ENCODE data around the gene TRIM46.
"Not testable (repeated sequence)": the region's sequence is repeated elsewhere in the genome, so short reads cannot be mapped to it uniquely, and the experiment has no call there.

TRIM46 gene

DNA sequence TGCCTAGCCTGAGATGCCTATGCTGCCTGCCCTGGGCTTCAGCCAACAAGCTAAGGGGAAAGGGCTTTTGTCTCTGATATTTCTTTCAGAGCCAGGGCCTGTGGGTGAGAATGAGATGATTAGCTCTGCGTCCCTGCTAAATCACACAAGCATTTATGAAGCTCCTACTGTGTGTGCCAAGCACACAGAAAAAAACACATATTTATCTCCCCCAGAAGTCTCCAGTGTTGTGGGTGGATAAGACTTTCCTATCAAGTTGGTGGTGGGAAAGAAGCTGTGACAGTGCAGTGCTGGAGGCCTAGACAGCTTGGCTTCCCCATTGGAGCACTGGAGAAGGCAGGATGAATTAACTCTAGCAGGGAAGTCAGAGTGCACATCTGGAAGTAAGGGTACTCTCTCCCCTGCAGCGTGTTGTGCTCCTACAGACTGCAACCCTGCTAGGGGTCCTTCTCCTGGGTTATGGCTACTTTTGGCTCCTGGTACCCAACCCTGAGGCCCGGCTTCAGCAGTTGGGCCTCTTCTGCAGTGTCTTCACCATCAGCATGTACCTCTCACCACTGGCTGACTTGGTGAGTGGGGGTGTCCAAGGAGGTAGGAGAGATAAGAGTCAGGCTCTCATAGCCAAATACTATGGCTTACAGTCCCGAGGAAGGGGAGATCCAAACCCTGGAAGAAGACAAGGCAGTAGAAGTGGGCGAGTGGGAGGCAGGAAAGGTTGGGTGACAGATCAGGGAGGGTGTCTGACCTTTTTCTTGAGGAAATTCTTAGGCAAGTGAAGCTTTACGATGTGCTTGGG is 36.3 kb upstream of the TRIM46 start:
- DNase-seq, result no peak

DNA sequence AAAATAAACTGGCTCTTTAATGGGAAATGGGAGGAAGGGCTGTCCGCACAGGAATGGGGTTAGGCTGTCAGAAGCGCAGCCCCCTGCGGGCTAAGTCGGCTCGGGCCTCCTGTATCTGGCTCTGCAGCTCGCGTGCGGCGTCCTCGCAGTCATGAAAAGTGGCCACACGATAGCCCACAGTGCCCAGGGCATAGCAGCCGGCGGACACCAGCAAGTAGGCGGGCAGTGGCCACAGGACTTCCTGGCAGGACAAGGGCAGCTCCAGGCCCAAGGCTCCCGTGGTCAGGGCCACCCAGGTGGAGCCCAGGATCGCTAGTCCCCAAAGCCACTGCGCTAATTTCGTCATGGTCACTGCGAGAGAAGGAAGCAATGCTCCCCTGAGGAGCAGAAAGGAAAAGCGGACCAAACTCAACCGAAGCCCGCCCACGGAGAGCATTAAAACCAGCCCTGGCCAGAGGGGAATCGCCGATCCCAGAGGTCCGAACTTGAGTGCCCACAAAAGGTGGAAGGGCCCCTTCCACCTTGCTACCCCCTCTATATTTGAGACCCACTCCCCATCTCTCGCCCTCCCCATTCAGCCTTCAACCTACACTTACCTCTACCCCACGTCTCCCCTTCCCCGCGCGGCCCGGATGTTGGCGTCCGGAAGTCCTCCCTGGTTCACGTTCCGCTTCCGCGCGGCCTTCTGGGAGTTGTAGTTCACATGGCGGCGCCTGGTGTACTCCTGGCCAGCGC is 33.6 kb upstream of the TRIM46 start, which contains the start of gene DPM3:
TSS of gene DPM3 (minus strand) at position 637 of the 735 bp plus-strand sequence. CDS start at position 346, 291 bp downstream.
- peak; percentile 73 for DNase-seq

DNA sequence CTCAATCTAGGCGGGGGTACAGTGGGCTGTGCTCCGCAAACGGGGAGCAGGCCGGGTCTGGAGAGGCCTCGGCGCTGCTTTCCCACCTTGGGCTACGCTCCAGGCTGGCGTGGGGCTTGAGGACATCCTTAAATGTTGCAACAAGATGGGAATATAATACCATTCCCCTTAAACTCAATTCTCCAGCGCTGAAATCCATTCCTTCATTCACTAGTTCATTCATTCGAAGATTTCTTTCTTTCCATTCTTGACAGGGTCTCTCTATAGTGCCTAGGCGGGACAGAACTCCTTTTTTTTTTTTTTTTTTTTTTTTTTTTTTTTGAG is 33.1 kb upstream of the TRIM46 start:
- no peak for DNase-seq

DNA sequence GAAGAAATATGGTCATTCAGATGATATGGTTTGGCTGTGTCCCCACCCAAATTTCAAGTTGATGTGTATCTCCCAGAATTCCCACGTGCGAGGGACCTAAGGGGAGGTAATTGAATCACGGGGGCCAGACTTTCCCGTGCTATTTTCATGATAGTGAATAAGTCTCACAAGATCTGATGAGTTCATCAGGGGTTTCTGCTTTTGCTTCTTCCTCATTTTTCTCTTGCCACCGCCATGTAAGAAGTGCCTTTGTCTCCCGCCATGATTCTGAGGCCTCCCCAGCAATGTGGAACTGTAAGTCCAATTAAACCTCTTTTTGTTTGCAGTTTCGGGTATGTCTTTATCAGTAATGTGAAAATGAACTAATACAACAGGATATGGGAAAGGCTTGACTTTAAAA is 31.9 kb upstream of the TRIM46 start:
- DNase-seq, result no peak

DNA sequence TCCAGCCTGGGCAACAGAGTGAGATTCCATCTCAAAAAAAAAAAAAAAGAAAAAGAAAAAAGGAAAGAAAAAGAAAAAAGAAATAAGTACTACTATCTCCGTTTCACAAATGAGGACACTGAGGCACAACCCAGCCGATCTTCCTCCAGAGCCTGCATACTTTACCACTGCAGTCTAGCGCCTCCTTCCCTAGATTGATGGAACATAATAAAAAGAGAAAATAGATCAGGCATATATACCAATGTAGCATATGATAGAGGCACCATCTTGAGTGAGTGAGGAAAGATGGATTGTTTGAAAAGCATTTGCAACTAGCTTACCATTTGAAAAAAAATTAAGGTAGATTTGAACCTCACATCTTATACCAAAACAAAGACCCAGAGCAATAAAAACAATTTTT is 28.2 kb upstream of the TRIM46 start:
- no peak for DNase-seq

DNA sequence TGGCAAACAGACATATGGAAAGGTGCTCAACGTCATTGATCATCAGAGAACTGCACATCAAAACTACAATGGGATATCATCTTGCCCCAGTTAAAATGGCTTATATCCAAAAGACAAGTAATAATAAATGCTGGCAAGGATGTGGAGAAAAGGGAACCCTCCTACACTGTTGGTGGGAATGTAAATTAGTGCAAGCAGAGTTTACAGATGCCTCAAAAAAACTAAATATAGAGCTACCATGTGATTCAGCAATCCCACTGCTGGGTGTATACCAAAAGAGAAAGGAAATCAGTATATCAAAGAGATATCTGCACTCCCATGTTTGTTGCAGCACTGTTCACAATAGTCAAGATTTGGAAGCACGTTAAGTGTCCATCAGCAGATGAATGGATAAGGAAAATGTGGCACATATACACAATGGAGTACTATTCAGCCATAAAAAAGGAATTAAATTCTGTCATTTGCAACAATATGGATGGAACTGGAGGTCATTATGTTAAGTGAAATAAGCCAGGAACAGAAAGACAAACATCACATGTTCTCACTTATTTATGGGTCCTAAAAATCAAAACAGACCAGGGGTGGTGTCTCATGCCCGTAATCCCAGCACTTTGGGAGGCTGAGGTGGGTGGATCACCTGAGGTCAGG is 17.5 kb upstream of the TRIM46 start:
- DNase-seq, result not testable (repeated sequence)

DNA sequence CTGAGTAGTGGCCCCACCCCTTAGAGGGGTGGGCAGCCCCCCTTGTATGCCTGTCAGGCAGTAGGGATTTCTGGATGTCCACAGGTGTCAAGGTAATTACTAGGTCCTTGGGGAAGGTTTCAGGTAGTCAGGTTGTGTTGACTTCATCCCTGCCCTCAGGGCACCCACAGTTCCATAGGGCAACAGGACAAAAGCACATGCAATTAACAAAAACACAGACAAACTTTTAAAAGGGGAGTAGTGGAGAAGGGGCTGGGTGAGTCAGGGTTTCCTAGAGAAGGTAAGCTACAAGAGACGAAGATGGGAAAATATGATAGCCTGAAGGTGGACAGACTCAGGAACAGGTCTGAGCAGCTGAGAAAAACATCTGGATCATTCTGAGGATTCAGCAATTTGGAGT is 14.7 kb upstream of the TRIM46 start:
- DNase-seq, result no peak

DNA sequence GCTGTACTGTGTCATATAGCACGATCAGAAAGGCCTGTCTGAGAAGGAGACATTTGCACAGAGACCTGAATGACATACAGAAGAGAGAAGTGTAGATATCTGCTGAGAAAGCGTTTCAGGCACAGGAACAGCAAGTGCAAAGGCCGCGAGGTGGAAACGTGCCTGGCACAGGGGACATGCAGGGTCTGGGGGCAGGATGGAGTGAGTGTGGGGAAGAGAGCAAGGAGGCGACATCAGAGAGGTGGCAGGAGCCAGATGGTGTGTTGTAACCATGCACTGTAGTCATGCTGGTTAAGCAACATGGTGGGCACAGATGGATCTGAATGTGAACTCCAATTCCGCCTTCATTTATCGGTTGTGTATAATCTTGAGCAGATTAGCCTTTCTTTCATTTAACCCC is 13.5 kb upstream of the TRIM46 start:
- DNase-seq, result no peak

DNA sequence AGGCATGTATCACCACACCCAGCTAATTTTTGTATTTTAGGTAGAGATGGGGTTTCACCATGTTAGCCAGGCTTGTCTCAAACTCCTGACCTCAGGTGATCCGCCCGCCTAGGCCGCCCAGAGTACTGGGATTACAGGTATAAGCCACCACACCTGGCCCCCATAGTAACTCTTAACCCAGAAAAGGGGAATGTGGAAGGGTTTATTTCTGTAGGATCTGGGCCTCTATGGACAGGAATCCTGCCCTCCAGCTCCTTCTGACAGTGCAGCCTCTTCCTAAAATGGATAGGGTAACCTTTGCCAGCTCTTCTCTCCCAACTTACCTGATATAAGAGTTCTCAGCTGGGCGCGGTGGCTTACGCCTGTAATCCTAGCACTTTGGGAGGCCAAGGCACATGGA is 11.0 kb upstream of the TRIM46 start:
- DNase-seq, result not testable (repeated sequence)

DNA sequence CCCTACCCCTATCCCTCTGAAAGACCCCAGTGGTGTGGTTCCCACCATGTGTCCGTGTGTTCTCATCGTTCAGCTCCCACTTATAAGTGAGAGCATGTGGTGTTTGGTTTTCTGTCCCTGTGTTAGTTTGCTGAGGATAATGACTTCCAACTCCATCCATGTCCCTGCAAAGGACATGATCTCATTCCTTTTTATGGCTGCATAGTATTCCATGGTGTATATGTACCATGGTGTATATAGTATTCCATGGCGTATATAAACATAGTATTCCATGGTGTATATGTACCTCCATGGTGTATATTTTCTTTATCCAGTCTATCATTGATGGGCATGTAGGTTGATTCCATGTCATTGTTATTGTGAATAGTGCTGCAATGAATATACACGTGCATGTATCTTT is 9.9 kb upstream of the TRIM46 start:
- DNase-seq, result not testable (repeated sequence)

DNA sequence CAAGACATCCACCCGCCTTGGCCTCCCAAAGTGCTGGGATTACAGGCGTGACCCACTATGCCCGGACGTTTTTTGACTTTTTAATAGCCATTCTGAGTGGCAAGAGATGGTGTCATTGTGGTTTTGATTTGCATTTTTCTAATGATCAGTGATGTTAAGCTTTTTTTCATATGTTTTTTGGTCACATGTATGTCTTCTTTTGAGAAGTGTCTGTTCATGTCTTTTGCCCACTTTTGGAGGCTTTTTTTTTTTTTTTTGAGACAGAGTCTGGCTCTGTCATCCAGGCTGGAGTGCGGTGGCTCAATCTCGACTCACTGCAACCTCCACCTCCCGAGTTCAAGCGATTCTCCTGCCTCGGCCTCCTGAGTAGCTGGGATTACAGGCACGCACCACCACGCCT is 9.0 kb upstream of the TRIM46 start:
- not testable (repeated sequence) for DNase-seq

DNA sequence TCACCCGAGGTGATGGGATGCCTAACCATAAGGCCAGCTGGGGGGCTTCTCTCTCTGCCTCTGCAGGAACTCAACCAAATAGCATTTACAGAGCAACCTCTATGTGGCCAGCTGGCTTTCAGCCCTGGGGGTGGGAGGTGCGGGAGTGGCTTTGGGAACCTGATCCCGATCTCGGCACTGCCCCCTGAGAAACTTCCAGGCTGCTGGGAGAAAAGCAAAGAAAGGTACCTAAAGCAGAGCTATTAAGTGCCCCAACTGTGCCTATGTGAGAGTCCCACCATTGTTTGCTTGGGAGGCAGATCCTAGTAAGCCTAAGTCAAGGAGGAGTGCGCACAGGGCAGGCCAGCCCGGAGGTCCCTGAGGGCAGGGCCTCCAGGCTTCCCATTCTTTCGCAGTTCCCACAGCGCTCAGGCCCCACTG is 7.6 kb upstream of the TRIM46 start:
- no peak for DNase-seq

DNA sequence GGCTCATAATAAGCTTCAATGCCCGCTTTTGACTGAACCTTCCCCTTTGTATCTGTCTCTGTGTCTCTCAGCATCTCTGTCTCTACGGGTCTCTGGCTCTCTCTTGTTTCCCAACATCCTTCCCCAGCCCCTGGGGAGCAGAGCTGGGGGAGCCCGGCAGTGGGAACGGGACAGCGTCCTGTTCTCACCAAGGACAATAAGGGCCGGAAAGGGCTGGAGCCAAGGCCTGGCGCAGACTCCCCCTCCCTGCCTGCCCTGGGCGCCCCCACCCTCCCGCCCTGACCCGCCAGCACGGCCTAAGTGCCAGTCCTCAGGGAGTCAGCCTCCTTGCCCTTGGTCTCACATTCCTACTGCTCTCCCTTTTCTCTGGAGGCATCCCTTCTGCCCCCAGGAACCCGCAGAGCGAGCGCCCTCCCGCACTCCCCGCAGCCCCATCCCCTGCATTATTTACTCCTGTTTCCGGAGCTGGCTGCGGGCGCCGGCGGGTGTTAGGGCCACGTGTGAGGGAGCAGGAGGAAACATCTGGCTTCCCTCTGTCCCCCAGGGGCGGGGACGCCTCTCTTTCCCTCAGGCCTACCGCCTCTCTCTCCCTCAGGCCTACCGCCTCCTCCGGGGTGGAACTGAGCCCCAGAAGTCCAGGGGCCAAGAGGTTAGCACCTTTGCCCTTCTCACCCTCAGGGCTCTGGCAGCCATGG is 7.0 kb upstream of the TRIM46 start:
- no peak for DNase-seq

DNA sequence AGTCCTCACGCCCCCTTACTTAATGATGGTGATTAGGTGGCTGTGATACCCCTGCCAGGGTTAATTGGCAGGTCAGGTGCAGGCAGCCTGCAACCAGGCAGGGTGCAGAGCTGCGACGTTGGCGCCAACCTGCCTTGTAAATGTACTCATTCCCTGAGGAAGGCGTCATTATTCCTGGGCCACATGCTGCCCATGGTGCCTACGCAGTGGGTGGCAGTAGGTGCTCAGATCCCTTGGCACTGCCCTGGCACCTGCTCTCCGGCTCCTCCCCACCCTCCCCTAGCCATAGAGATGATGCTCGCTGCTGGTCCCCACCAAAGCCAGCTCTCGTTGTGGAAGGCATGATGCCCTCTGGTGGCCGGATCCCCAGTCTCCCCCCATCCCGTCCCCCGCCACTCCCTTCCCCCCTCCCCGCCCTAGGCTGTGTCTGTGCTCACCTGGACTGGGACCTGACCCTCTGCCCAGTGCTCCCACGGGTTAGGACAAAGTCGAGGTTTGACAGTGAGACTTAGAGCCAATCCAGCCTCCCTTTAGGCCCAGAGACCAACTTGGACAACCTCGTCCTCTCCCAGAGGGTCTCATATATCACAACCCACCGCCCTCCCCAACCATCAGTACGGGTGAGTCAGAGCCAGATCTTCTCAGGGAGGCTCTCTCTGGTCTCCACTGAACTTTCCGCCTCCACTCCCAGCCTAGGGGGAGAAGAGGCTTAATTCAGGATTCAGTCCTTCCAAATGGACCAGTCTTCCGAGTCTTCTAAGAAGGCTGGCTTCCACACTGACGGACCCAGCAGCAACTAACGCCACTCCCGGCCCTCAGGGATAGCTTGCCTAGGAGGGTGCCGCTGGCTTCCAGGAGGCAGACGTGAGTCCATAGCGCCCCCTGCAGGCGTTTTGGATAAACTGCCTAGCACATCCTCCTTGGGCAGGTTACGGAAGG is 6.2 kb upstream of the TRIM46 start:
- DNase-seq, result peak; percentile 75

DNA sequence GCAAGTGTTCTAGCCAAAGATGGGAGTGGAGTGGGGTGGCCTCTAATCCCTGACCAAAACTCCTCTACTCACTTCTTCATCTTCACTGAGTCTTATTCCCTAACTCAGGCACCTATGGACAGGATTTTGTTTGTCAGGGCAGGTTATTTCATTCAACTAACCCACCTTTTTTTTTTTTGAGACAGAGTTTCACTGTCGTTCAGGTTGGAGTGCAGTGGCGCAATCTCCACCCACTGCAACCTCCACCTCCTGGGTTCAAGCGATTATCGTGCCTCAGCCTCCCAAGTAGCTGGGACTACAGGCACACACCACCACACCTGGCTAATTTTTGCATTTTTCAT is 5.6 kb upstream of the TRIM46 start:
- DNase-seq, result not testable (repeated sequence)

DNA sequence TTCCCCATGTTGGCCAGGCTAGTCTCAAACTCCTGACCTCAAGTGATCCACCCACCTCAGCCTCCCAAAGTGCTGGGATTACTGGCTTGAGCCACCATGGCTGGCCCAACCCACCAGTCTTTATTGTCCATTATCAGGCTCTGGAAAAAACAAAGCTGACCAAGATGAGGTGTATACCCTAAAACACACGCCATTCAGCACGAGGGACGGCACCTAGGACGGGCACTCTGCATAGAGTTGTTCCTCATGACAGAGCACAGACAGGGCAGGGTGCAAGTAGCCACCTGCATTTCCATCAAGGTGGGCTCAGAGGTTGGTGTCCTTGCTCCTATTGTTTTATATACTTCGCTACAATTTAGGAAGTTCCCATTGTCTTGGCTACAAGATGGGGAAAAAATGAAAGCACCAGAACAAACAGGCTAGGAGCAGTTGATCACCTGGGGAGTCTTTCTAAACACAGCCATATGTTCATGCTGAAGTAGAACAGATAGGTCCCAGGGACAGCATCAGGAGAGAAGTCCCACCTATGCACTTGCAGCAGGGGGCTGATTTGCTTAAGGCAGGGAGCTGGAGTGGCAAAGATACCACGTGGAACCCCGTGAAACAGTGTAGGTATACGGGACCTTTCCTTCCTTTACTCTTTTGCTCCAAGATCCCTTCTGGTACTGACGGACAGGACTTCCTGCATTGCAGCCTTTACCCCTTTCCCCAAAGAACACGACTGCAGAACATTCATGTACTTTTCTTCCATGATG is 5.0 kb upstream of the TRIM46 start:
- DNase-seq, result no peak

DNA sequence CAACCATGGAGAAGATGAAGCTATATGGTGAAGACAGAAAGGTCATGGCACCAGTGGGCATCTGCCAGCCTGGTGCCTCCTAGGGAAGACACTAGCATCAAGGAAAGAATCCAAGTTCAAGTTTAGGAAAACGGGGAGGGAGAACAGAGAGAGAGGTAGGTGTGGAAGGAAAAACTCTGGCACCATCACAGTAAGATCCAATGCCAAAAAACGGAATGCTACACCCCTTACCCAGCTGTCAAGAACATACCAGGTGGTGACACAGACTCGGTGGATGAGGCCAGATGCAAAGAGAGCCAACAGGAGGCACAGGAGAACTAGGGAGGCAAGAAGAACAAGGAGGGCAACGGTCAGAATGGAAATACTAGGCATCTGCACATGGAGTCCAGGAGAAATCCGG is 4.1 kb upstream of the TRIM46 start:
- no peak for DNase-seq

DNA sequence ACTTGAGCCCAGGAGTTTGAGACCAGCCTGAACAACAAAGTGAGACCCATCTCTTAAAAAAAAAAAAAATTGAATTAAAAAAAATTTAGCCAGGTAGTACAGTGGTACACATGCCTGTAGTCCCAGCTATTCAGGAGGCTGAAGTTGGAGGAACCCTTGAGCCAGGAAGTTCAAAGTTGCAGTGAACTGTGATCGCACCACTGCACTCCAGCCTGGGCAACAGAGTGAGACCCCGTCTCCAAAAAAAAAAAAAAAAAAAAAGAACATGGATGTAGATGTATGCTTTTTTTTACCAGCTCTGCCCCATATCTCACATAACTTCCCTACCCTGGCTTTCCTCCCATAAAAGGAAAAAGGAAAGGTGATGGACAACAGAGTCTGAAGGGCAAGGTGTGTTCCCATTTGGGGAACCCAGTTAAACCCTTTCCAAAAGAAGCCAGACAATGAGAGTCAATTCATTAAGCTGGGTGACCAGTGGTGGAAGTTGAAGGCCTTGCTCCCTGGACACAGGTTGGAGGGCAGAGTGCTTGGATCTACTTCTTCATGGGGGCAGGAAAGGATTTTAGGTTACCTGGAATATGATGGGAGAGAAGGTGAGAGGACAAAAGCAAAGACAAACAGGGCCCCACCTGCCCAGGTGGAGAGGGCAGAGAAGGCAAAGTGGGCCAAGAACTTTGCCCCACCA is 3.4 kb upstream of the TRIM46 start:
- no peak for DNase-seq

DNA sequence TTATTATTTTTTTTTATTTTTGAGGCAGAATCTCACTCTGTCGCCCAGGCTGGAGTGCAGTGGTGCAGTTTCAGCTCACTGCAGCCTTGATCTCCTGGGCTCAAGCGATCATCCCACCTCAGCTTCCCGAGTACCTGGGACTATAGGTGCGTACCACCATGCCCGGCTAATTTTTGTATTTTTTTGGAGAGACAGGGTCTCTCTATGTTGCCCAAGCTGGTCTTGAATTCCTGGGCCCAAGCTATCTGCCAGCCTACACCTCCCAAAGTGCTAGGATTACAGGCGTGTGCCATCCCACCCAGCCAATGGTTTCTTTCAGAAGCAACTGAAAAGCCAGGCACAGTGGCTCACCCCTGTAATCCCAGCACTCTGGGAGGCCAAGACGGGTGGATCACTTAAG is 2.8 kb upstream of the TRIM46 start:
- no peak for DNase-seq

DNA sequence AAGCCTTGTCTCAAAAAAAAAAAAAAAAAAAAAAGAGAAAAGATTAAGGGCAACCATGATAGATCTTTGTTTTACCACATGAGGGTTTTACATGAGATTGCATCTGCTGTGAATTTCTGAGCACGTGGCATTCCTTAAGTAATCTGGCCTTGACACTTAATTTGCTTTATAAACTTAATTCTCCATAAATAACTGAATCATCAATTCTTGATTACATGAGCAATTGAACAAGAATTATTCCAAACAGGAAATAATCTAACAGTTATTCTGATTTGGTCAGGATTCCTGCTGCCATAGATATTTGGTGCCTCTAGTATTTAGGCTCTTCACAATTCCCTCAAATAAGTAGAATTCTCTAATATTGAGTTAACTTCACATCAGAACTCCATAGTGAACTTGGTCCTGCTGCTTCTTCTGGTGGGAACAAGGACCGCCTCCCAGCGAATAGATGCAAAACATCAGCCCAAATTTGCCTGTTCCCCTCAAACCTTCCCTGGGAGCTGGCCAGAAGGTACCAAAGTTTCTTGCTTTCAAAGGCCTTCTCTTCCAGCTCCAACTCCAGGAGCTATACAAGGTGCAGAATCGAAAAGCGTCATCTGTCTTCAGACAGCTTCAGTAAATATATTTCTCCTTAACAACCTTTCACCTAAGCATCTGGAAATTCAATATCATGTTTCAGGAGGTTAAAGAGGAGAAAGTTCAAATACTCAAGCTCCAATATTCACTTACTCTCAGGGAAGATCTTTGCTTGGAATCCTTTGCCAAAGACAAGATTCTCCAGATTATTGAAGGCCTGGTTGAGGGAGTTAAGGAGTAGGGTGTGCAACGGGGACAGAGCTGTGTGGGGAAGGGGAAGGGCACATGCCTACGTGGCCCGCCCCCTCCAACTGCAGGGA is 1.6 kb upstream of the TRIM46 start:
- no peak for DNase-seq
